IMR-90 (cell line): ENCODE results near the gene NDUFAB1. TPM values are rescaled to one million over a fixed set of nuclear protein-coding genes. Genes with fewer than 3 reads are reported as not detected.

Experiments used
- ATAC-seq: fragments of 200-7000 bp; cut with Tn5 transposase; 2 replicates; pipeline ENCODE4 v1.9.1; 2020; ENCODE audit warnings: low read depth, mild to moderate bottlenecking, moderate library complexity
- BruUV-seq: library from RNA; stranded (reverse); fragments of 400-500 nt; replicated peaks from 2 replicates; lab custom pipeline; 2021; lab: Mats Ljungman, UMichigan
- CTCF ChIA-PET: fragments of 300-600 bp; formaldehyde crosslinking; extraction: SDS; loops from one replicate; lab custom pipeline; 2021; ENCODE audit warnings: antibody characterized with exemption; lab: Yijun Ruan, JAX
- POLR2A ChIA-PET: fragments of 300-600 bp; sonication (Branson Sonifier 250); formaldehyde crosslinking; loops from one replicate; lab custom pipeline; 2022; ENCODE audit warnings: antibody characterized with exemption; ENCODE audit not compliant: unreplicated experiment; lab: Charles Lee
- DNase-seq: peaks from one replicate; pipeline ENCODE4 v3.0.0; 2013
- H2AFZ ChIP-seq: replicated peaks from 2 replicates; pipeline ENCODE3; 2013; ENCODE audit warnings: low read length, mild to moderate bottlenecking; ENCODE audit not compliant: poor library complexity
- H2AK5ac ChIP-seq: 2 replicates; pipeline ENCODE4 v1.6.1; 2013; ENCODE audit warnings: low read depth, low read length, inconsistent platforms
- H2AK9ac ChIP-seq: replicated peaks from 2 replicates; pipeline ENCODE3; 2013; ENCODE audit warnings: mild to moderate bottlenecking, low read depth, low read length, moderate library complexity; ENCODE audit not compliant: poor library complexity
- H2BK120ac ChIP-seq: 2 replicates; pipeline ENCODE4 v1.6.1; 2013; ENCODE audit warnings: low read depth, low read length, inconsistent platforms
- H2BK15ac ChIP-seq: 3 replicates; pipeline ENCODE4 v1.6.1; 2013; ENCODE audit warnings: low read depth, low read length, inconsistent platforms
- H2BK20ac ChIP-seq: 2 replicates; pipeline ENCODE4 v1.6.1; 2013; ENCODE audit warnings: low read depth, mild to moderate bottlenecking, inconsistent platforms, low read length, moderate library complexity
- H2BK5ac ChIP-seq: 2 replicates; pipeline ENCODE4 v1.6.1; 2013; ENCODE audit warnings: mild to moderate bottlenecking, low read depth, low read length, inconsistent platforms; ENCODE audit not compliant: poor library complexity, severe bottlenecking
- H3K14ac ChIP-seq: replicated peaks from 2 replicates; pipeline ENCODE4 v1.6.1; 2013; ENCODE audit warnings: low read depth, low read length, inconsistent platforms
- H3K18ac ChIP-seq: 2 replicates; pipeline ENCODE4 v1.6.1; 2013; ENCODE audit warnings: low read depth, low read length, control low read depth
- H3K23ac ChIP-seq: 2 replicates; pipeline ENCODE4 v1.6.1; 2013; ENCODE audit warnings: low read depth, low read length, inconsistent platforms
- H3K27ac ChIP-seq: 2 replicates; pipeline ENCODE4 v1.5.1; 2013; ENCODE audit warnings: mild to moderate bottlenecking, control low read depth, low read length; ENCODE audit not compliant: insufficient read depth
- H3K27me3 ChIP-seq: 2 replicates; pipeline ENCODE4 v1.6.1; 2013; ENCODE audit warnings: low read length; ENCODE audit not compliant: control insufficient read depth, insufficient read depth
- H3K36me3 ChIP-seq: 2 replicates; pipeline ENCODE4 v1.6.1; 2013; ENCODE audit warnings: low read length, mixed read lengths; ENCODE audit not compliant: control insufficient read depth, insufficient read depth
- H3K4ac ChIP-seq: 2 replicates; pipeline ENCODE4 v1.6.1; 2013; ENCODE audit warnings: low read depth, low read length, inconsistent platforms
- H3K4me1 ChIP-seq: 2 replicates; pipeline ENCODE4 v1.6.1; 2013; ENCODE audit warnings: low read length, mixed read lengths; ENCODE audit not compliant: control insufficient read depth, insufficient read depth
- H3K4me2 ChIP-seq: 2 replicates; pipeline ENCODE4 v1.6.1; 2013; ENCODE audit warnings: low read depth, mild to moderate bottlenecking, control low read depth, low read length, moderate library complexity
- H3K4me3 ChIP-seq: 2 replicates; pipeline ENCODE4 v1.5.1; 2013; ENCODE audit warnings: low read depth, mild to moderate bottlenecking, control low read depth, low read length, moderate library complexity; ENCODE audit not compliant: insufficient read depth
- H3K56ac ChIP-seq: 2 replicates; pipeline ENCODE4 v1.6.1; 2013; ENCODE audit warnings: low read length, inconsistent platforms; ENCODE audit not compliant: insufficient read depth; ENCODE audit errors: extremely low read depth
- H3K79me1 ChIP-seq, 2 experiments: 2 replicates each; pipeline ENCODE4 v1.6.1; 2013; ENCODE audit warnings: low read length in 2 of 2, inconsistent platforms in 1 of 2, low read depth in 1 of 2
- H3K9ac ChIP-seq: 2 replicates; pipeline ENCODE4 v1.6.1; 2013; ENCODE audit warnings: low read depth, low read length, control low read depth
- H3K9me1 ChIP-seq: 2 replicates; pipeline ENCODE4 v1.6.1; 2013; ENCODE audit warnings: low read length, inconsistent platforms; ENCODE audit not compliant: insufficient read depth
- H3K9me3 ChIP-seq: 2 replicates; pipeline ENCODE4 v1.6.1; 2013; ENCODE audit warnings: low read length; ENCODE audit not compliant: control insufficient read depth, insufficient read depth
- H4K20me1 ChIP-seq: 2 replicates; pipeline ENCODE4 v1.6.1; 2013; ENCODE audit warnings: low read length, inconsistent platforms; ENCODE audit not compliant: insufficient read depth
- H4K5ac ChIP-seq: 2 replicates; pipeline ENCODE4 v1.6.1; 2013; ENCODE audit warnings: mild to moderate bottlenecking, low read depth, low read length, control low read depth
- H4K8ac ChIP-seq, 2 experiments: 2 replicates each; pipeline ENCODE4 v1.6.1; 2013; ENCODE audit warnings: low read depth in 2 of 2, low read length in 2 of 2, control low read depth in 1 of 2, inconsistent platforms in 1 of 2
- H4K91ac ChIP-seq: 2 replicates; pipeline ENCODE4 v1.6.1; 2013; ENCODE audit warnings: low read depth, low read length, inconsistent platforms; ENCODE audit not compliant: insufficient read depth
- BHLHE40 ChIP-seq: fragments of 150-350 bp; IDR thresholded peaks from 2 replicates; pipeline ENCODE4 v1.6.1; 2016; ENCODE audit warnings: mild to moderate bottlenecking, low read depth, low read length
- CHD1 ChIP-seq: IDR thresholded peaks from 2 replicates; pipeline ENCODE4 v1.6.1; 2012; ENCODE audit warnings: low read depth, low read length, improper control_type of control experiment
- FOS ChIP-seq: fragments of 150-350 bp; IDR thresholded peaks from 2 replicates; pipeline ENCODE4 v1.6.1; 2016; ENCODE audit warnings: low read depth, low read length
- MAZ ChIP-seq: IDR thresholded peaks from 2 replicates; pipeline ENCODE4 v1.6.1; 2012; ENCODE audit warnings: low read depth, mild to moderate bottlenecking, low read length, improper control_type of control experiment, moderate library complexity, borderline replicate concordance
- RAD21 ChIP-seq: IDR thresholded peaks from 2 replicates; pipeline ENCODE4 v1.6.1; 2012; ENCODE audit warnings: low read length, improper control_type of control experiment
- RFX5 ChIP-seq: IDR thresholded peaks from 2 replicates; pipeline ENCODE4 v1.8.0; 2012; ENCODE audit warnings: low read depth, mild to moderate bottlenecking, low read length, moderate library complexity
- WGBS, 2 experiments: methylation state at CpG; one replicate each; pipeline versions ENCODE4 v1.1.5 to v1.1.7; 2013; ENCODE audit warnings: missing lambda C conversion rate in 2 of 2; ENCODE audit not compliant: insufficient read length in 1 of 2; ENCODE audit errors: extremely low coverage in 2 of 2; 5-methylcytosine and 5-hydroxymethylcytosine counted together
- dilution Hi-C: fragments of 300-500 bp; cut with HindIII; formaldehyde crosslinking; loops from one replicate; pipeline ENCODE4 v1.14.3; 2018; ENCODE audit warnings: low sequenced_read_pairs; ENCODE audit not compliant: unreplicated experiment
- in situ Hi-C: fragments of 300-500 bp; cut with MboI; formaldehyde crosslinking; loops from 3 replicates; pipeline ENCODE4 v1.14.3; 2019; ENCODE audit warnings: low sequenced_read_pairs, inconsistent platforms, mixed read lengths
- intact Hi-C: fragments of 100-400 bp; cut with micrococcal nuclease; formaldehyde crosslinking; loops from 2 replicates; pipeline ENCODE4 v1.10.0; 2022
- polyA plus RNA-seq, 3 experiments: library from polyadenylated mRNA; depleted of rRNA; stranded (reverse); fragments of >200 nt; gene quantifications; 2 replicates each; pipeline ENCODE4 v1.2.3, GENCODE V29; 2012; ENCODE audit warnings: low replicate concordance in 1 of 3
- total RNA-seq: library from RNA; depleted of rRNA; stranded (reverse); fragments of >200 nt; gene quantifications from 2 replicates; pipeline ENCODE4 v1.2.3, GENCODE V29; 2012
- TF ChIP-seq, protein P1 (sequence below): fragments of 150-350 bp; IDR thresholded peaks from 2 replicates; pipeline ENCODE4 v1.6.1; 2016; ENCODE audit warnings: low read depth, mild to moderate bottlenecking, low read length, moderate library complexity, borderline replicate concordance
- TF ChIP-seq, protein P2 (sequence below): fragments of 150-350 bp; IDR thresholded peaks from 2 replicates; pipeline ENCODE4 v1.6.1; 2017; ENCODE audit warnings: mild to moderate bottlenecking, antibody characterized with exemption, low read length, low read depth

The NDUFAB1 gene
- total and polyA plus RNA-seq, 2 of the 4 experiments (the other 2 are of a cell fraction): 117 to 146 TPM

DNA sequence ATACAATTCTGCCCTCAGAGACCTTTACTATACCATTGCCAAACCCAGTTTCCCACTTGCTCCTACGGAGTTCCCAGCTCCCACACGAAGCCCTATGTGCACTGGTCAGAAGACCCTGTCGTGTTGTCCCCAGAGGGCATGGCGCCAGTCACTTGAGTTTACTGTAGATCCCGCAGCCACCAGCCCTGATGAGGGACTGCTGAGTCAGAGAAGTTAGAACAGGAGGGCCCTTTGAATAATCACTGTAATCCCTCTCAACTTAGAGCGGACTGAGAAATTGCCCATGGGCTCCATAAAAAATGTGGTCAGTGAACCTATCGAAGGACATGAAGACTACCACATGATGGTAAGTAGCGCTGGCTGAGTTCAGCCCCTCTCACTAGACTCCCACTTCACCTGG, 29.4 kb downstream of the NDUFAB1 start:
- intact Hi-C loops: no loop called here
- no peak overlapping the region for H2BK120ac ChIP-seq
- no peak for ATAC-seq
- no peak overlapping the region for H4K5ac ChIP-seq
- no peak overlapping the region for H2BK20ac ChIP-seq
- peaks cover 3% of the 10 kb centered on the region; the same call in 1 of the 2 replicates for H3K9me1 ChIP-seq
- dilution Hi-C loops: no loop called here
- H3K9me3 ChIP-seq: no peaks in the 10 kb centered on the region
- no peak overlapping the region for H3K18ac ChIP-seq
- TF ChIP-seq CHD1 (no peak), FOS (no peak), RAD21 (no peak), BHLHE40 (no peak), MAZ (no peak), RFX5 (no peak)
- TF ChIP-seq, protein P1, sequence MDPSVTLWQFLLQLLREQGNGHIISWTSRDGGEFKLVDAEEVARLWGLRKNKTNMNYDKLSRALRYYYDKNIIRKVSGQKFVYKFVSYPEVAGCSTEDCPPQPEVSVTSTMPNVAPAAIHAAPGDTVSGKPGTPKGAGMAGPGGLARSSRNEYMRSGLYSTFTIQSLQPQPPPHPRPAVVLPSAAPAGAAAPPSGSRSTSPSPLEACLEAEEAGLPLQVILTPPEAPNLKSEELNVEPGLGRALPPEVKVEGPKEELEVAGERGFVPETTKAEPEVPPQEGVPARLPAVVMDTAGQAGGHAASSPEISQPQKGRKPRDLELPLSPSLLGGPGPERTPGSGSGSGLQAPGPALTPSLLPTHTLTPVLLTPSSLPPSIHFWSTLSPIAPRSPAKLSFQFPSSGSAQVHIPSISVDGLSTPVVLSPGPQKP: no peak
- TF ChIP-seq, protein P2, sequence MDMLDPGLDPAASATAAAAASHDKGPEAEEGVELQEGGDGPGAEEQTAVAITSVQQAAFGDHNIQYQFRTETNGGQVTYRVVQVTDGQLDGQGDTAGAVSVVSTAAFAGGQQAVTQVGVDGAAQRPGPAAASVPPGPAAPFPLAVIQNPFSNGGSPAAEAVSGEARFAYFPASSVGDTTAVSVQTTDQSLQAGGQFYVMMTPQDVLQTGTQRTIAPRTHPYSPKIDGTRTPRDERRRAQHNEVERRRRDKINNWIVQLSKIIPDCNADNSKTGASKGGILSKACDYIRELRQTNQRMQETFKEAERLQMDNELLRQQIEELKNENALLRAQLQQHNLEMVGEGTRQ: no peak
- H3K4me1 ChIP-seq: no peaks in the 10 kb centered on the region
- no peak overlapping the region for H4K8ac ChIP-seq
- H3K27me3 ChIP-seq: no peaks in the 10 kb centered on the region
- DNase-seq: no peak
- H3K4me3 ChIP-seq: no peak overlapping the region
- no TSS peak for BruUV-seq
- no peak overlapping the region for H2BK5ac ChIP-seq
- no peak overlapping the region for H3K23ac ChIP-seq
- no peak overlapping the region for H3K4ac ChIP-seq
- ChIA-PET CTCF (interaction anchor here (0.6 kb wide), 1 partner anchor 51 kb away, joined by 3 read pairs; no protein-coding TSS in a partner anchor), POLR2A (no interaction called here)
- H3K79me1 ChIP-seq: peaks cover 32 to 38% of the 10 kb centered on the region in 2 experiments
- no peak overlapping the region for H2AFZ ChIP-seq
- peaks cover 7% of the 10 kb centered on the region; the same call in 1 of the 2 replicates for H4K20me1 ChIP-seq
- in situ Hi-C loops: no loop called here
- H3K27ac ChIP-seq: no peak overlapping the region
- WGBS, 2 experiments: 100% methylated on average over 2 of the region's 8 CpGs; no CpG with 5 or more reads in 1 of the 2 experiments
- no peak overlapping the region for H3K4me2 ChIP-seq
- no peak overlapping the region for H3K56ac ChIP-seq
- H2BK15ac ChIP-seq: no peak overlapping the region
- H2AK5ac ChIP-seq: no peak overlapping the region
- H3K14ac ChIP-seq: no peak overlapping the region
- H4K91ac ChIP-seq: no peak overlapping the region
- H2AK9ac ChIP-seq: no peak overlapping the region
- H3K36me3 ChIP-seq: peaks cover 82% of the 10 kb centered on the region
- H3K9ac ChIP-seq: no peak overlapping the region
